GM23248 (cell line): ENCODE measurements around the gene EID2B.

Experiments used
- EZH2 ChIP-seq: fragments of 200-600 bp; sonication (generic); IDR thresholded peaks from 2 replicates; pipeline ENCODE4 v1.6.1; 2018; ENCODE audit warnings: antibody characterized with exemption, mild to moderate bottlenecking; ENCODE audit not compliant: insufficient read depth, poor library complexity, severe bottlenecking
- EZH2phosphoT487 ChIP-seq: fragments of 200-600 bp; sonication (generic); IDR thresholded peaks from 2 replicates; pipeline ENCODE4 v1.6.1; 2018; ENCODE audit warnings: antibody characterized with exemption, moderate library complexity, mild to moderate bottlenecking, low read depth; ENCODE audit not compliant: insufficient read depth

- TF ChIP-seq EZH2phosphoT487 (no peak), EZH2 (no peak)
These were observed 11.7 kb upstream of the EID2B start for GRCh38 chr19:39544226-39544903.
